ENCODE data around the gene PTGS1.

DNA sequence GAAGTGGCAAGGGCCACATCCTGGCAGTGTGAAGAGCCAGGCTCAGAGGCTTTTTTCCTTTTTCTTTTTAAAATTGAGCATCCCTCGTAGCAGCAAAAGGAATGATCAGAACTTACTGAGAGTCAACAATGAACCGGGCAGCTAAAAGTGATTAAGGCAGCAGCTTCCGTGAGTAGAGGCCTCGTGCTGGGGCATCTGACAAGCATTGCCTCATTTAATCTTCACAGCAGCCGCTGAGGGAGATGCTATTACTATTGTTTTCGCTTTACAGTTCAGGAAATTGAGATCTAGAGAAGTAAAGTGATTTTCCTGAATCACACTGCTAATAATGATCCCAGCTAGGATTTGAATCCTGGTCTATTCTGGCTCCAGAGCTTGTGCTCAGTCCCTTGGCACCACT, 30.7 kb upstream of the PTGS1 start:
- TF ChIP-seq, protein P1, sequence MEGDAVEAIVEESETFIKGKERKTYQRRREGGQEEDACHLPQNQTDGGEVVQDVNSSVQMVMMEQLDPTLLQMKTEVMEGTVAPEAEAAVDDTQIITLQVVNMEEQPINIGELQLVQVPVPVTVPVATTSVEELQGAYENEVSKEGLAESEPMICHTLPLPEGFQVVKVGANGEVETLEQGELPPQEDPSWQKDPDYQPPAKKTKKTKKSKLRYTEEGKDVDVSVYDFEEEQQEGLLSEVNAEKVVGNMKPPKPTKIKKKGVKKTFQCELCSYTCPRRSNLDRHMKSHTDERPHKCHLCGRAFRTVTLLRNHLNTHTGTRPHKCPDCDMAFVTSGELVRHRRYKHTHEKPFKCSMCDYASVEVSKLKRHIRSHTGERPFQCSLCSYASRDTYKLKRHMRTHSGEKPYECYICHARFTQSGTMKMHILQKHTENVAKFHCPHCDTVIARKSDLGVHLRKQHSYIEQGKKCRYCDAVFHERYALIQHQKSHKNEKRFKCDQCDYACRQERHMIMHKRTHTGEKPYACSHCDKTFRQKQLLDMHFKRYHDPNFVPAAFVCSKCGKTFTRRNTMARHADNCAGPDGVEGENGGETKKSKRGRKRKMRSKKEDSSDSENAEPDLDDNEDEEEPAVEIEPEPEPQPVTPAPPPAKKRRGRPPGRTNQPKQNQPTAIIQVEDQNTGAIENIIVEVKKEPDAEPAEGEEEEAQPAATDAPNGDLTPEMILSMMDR (IDR thresholded peaks at IDR 0.05; ENCODE audit: low read length): no peak
- TF ChIP-seq EZH2phosphoT487 (IDR thresholded peaks at IDR 0.05; ENCODE audit: low read length) (no peak), EZH2 (optimal IDR thresholded peaks at IDR 0.05; ENCODE audit: low read depth, low read length) (no peak)

Measured in MM.1S (cell line).